HG02970 (cell line): ENCODE measurements around the gene TNRC6C.

Experiments
- ATAC-seq: cut with Tn5 transposase; IDR thresholded peaks from one replicate; pipeline ENCODE4 v1.9.1; 2021; ENCODE audit warnings: mild to moderate bottlenecking, moderate library complexity, moderate number of reproducible peaks; ENCODE audit not compliant: unreplicated experiment, low FRiP score

The TNRC6C gene

GRCh38 chr17:78144736-78145641 lies 186.5 kb downstream of the TNRC6C start:
- no peak for ATAC-seq

DNA sequence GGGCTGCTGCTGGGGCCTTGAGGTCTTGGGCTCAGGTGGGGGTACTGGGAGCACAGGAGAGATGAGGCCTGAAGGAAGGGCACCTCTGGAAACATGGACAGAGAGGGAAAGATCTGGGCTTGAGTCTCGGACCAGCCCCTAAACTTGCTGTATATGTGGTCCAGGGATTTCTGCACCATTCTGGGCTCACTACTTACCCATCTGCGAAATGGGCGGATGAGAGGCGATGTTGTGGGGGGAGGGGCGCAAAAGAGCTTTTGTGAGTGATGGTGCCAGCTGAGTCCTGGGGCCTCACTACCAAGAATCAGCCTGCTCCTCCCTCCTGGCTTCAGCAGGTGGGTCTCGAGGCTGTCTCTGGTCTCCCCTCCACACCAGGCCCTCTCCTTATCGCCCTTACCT lies 188.0 kb downstream of the TNRC6C start:
- ATAC-seq = no peak

- ATAC-seq = no peak
These were observed 188.4 kb downstream of the TNRC6C start for GRCh38 chr17:78146881-78147280.

- ATAC-seq = no peak
These were observed 189.0 kb downstream of the TNRC6C start for GRCh38 chr17:78147315-78147998.

- ATAC-seq = no peak
These were observed 189.9 kb downstream of the TNRC6C start for GRCh38 chr17:78148286-78149016.

DNA sequence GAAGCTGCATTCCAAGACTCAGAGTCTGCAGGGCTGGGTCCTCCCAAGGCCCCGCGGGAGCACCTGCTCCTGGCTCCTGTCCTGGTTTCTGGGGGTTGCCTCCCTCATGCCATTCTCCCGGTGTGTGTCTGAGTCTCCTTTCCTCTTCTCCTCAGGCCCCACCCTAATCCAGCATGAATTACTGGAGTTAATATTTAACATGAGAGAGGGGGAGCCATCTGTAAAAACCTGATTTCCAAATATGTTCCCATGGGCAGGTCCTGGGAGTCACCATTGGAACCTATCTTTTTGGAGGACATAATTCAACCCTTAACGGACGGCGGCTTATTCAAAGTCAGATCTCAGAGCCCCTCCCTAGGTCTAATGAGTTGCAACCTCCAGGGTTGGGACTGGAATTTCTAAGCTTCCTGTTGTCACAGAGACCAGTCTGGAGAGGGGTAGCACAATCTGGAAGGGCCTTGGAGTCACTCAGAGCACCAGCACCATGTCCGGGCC lies 193.1 kb downstream of the TNRC6C start:
- no peak for ATAC-seq

GRCh38 chr17:78154903-78155811 lies 196.7 kb downstream of the TNRC6C start:
- peak; percentile 67 for ATAC-seq
